AG09319 (cell line): ENCODE results near the gene SNRNP200.

Experiments used
- DNase-seq: peaks from one replicate; pipeline ENCODE4 v3.0.0-alpha.2; 2010; ENCODE audit warnings: low read depth; ENCODE audit errors: extremely low read depth
- CTCF ChIP-seq: IDR thresholded peaks from 2 replicates; pipeline ENCODE4 v1.5.1; 2011; ENCODE audit warnings: low read depth, mild to moderate bottlenecking, inconsistent platforms, low read length, moderate library complexity

Gene SNRNP200

GRCh38 chr2:96256611-96257113 is 48.7 kb downstream of the SNRNP200 start:
- DNase-seq, result no peak
- no peak for TF ChIP-seq CTCF

- no peak for TF ChIP-seq CTCF
- no peak for DNase-seq
Observed at GRCh38 chr2:96254571-96254970, 50.8 kb downstream of the SNRNP200 start.

GRCh38 chr2:96253006-96253405 is 52.3 kb downstream of the SNRNP200 start:
- no peak for TF ChIP-seq CTCF
- DNase-seq, result no peak

GRCh38 chr2:96252526-96252925 is 52.8 kb downstream of the SNRNP200 start:
- no peak for TF ChIP-seq CTCF
- DNase-seq, result no peak

- DNase-seq, result peak; percentile 83
- no peak for TF ChIP-seq CTCF
Observed at GRCh38 chr2:96251721-96252292, 53.5 kb downstream of the SNRNP200 start.

GRCh38 chr2:96250188-96250587 is 55.2 kb downstream of the SNRNP200 start:
- TF ChIP-seq CTCF, result no peak
- DNase-seq, result no peak

GRCh38 chr2:96249654-96250053 is 55.7 kb downstream of the SNRNP200 start:
- no peak for TF ChIP-seq CTCF
- DNase-seq, result peak; percentile 77
